A549 (cell line): ENCODE results near the gene CLSTN2. TPM values are rescaled to one million over a fixed set of nuclear protein-coding genes. Genes with fewer than 3 reads are reported as not detected.

ENCODE experiments used
- ATAC-seq, 2 experiments: fragments of 200-7000 bp in 1 of 2; fragments of >200 bp in 1 of 2; cut with Nextera tagmentation in 1 of 2; cut with Tn5 transposase in 1 of 2; 3 replicates each; pipeline versions ENCODE4 v1.8.0 to v1.9.1; 2018 to 2020; ENCODE audit warnings: mild to moderate bottlenecking in 1 of 2, moderate library complexity in 1 of 2
- CTCF ChIA-PET: fragments of 300-600 bp; sonication (Branson Sonifier 250); formaldehyde crosslinking; extraction: SDS; loops from one replicate; lab custom pipeline; 2021; ENCODE audit warnings: antibody characterized with exemption, inconsistent platforms; lab: Yijun Ruan, JAX
- POLR2A ChIA-PET: fragments of 350-600 bp; formaldehyde crosslinking; extraction: SDS; loops from one replicate; lab custom pipeline; 2021; ENCODE audit warnings: antibody characterized with exemption, inconsistent platforms; lab: Yijun Ruan, JAX
- DNase-seq, 2 experiments: peaks; one replicate each; pipeline versions ENCODE4 v3.0.0 to v3.0.0-alpha.2; 2011 to 2016; ENCODE audit warnings: low read depth in 1 of 2, low spot score in 1 of 2
- FAIRE-seq: peaks from 2 replicates; lab custom pipeline; 2011; peaks lifted over from hg19 to GRCh38; lab: Jason Lieb, UNC
- H3K27ac ChIP-seq, 2 experiments: fragments of >200 bp; sonication (Bioruptor Twin); formaldehyde crosslinking; 3 replicates each; pipeline ENCODE4 v1.5.1; 2016 to 2017
- H3K4me1 ChIP-seq: fragments of >200 bp; sonication (Bioruptor Twin); formaldehyde crosslinking; 3 replicates; pipeline ENCODE4 v1.6.1; 2016
- H3K4me2 ChIP-seq: fragments of >200 bp; sonication (Bioruptor Twin); formaldehyde crosslinking; 3 replicates; pipeline ENCODE4 v1.6.1; 2016
- H3K4me3 ChIP-seq: fragments of >200 bp; sonication (Bioruptor Twin); formaldehyde crosslinking; 3 replicates; pipeline ENCODE4 v1.5.1; 2016
- H3K9me3 ChIP-seq: fragments of >200 bp; sonication (Bioruptor Twin); formaldehyde crosslinking; 3 replicates; pipeline ENCODE4 v1.6.1; 2016
- BHLHE40 ChIP-seq: IDR thresholded peaks from 2 replicates; pipeline ENCODE4 v1.6.1; 2012; ENCODE audit warnings: low read depth, low read length, inconsistent platforms
- CBX2 ChIP-seq: fragments of 200-600 bp; sonication (generic); IDR thresholded peaks from 2 replicates; pipeline ENCODE4 v1.6.1; 2016; ENCODE audit warnings: low read depth, mild to moderate bottlenecking, borderline replicate concordance
- CHD4 ChIP-seq: fragments of 200-600 bp; sonication (generic); IDR thresholded peaks from 2 replicates; pipeline ENCODE4 v1.6.1; 2016; ENCODE audit warnings: antibody characterized with exemption, mild to moderate bottlenecking, borderline replicate concordance
- CTCF ChIP-seq: fragments of >200 bp; sonication (Bioruptor Twin); formaldehyde crosslinking; IDR thresholded peaks from 3 replicates; pipeline ENCODE4 v1.5.1; 2016
- FOSL2 ChIP-seq, 2 experiments: fragments of 450-650 bp in 1 of 2; fragments of >200 bp in 1 of 2; sonication (Bioruptor Twin) in 1 of 2; formaldehyde crosslinking; IDR thresholded peaks; 2 replicates each; pipeline versions ENCODE4 v1.5.0 to v1.6.1; 2016 to 2020; ENCODE audit warnings: mild to moderate bottlenecking in 1 of 2, moderate library complexity in 1 of 2
- GATA3 ChIP-seq: IDR thresholded peaks from 2 replicates; pipeline ENCODE4 v1.6.1; 2012; ENCODE audit warnings: borderline replicate concordance
- HDAC2 ChIP-seq: fragments of 200-600 bp; sonication (generic); IDR thresholded peaks from 2 replicates; pipeline ENCODE4 v1.6.1; 2016
- HOXB13 ChIP-seq: fragments of 250-450 bp; sonication (Bioruptor Pico); IDR thresholded peaks from 2 replicates; pipeline ENCODE4 v1.5.0; 2020; ENCODE audit warnings: low read depth, mild to moderate bottlenecking, moderate library complexity
- KDM5A ChIP-seq: fragments of 200-600 bp; sonication (generic); IDR thresholded peaks from 2 replicates; pipeline ENCODE4 v1.6.1; 2016; ENCODE audit warnings: antibody characterized with exemption, mild to moderate bottlenecking
- MAFK ChIP-seq: fragments of 450-650 bp; IDR thresholded peaks from 2 replicates; pipeline ENCODE4 v1.6.1; 2014; ENCODE audit not compliant: partially characterized antibody
- NFE2L2 ChIP-seq: fragments of 150-350 bp; conservative IDR thresholded peaks from 2 replicates; pipeline ENCODE4 v1.6.1; 2014; ENCODE audit warnings: low read length
- NPAS2 ChIP-seq: fragments of 250-450 bp; sonication (Bioruptor Pico); IDR thresholded peaks from 2 replicates; pipeline ENCODE4 v1.8.0; 2022; ENCODE audit warnings: mild to moderate bottlenecking, moderate library complexity, borderline replicate concordance
- PHF8 ChIP-seq: fragments of 200-600 bp; sonication (generic); IDR thresholded peaks from 2 replicates; pipeline ENCODE4 v1.6.1; 2016; ENCODE audit warnings: low read depth, mild to moderate bottlenecking, antibody characterized with exemption, moderate library complexity, borderline replicate concordance
- POLR2A ChIP-seq: IDR thresholded peaks from 2 replicates; pipeline ENCODE4 v1.6.1; 2012; ENCODE audit warnings: mild to moderate bottlenecking, low read length
- RAD21 ChIP-seq, 2 experiments: fragments of >200 bp in 1 of 2; sonication (Bioruptor Twin) in 1 of 2; formaldehyde crosslinking in 1 of 2; IDR thresholded peaks in 1 of 2; conservative IDR thresholded peaks in 1 of 2; 2 replicates in 1 of 2; 3 replicates in 1 of 2; pipeline ENCODE4 v1.6.1; 2012 to 2018; ENCODE audit warnings: inconsistent platforms in 1 of 2
- SREBF2 ChIP-seq: fragments of 450-650 bp; IDR thresholded peaks from 2 replicates; pipeline ENCODE4 v1.6.1; 2014; ENCODE audit warnings: mild to moderate bottlenecking, moderate library complexity
- TFCP2L1 ChIP-seq: fragments of 250-450 bp; sonication (Bioruptor Pico); IDR thresholded peaks from 2 replicates; pipeline ENCODE4 v1.5.0; 2021; ENCODE audit warnings: mild to moderate bottlenecking
- ZC3H11A ChIP-seq: fragments of 450-650 bp; IDR thresholded peaks from 2 replicates; pipeline ENCODE4 v1.6.1; 2014; ENCODE audit warnings: antibody characterized with exemption, mild to moderate bottlenecking
- ZFP36 ChIP-seq: fragments of 450-650 bp; IDR thresholded peaks from 2 replicates; pipeline ENCODE4 v1.6.1; 2014; ENCODE audit warnings: borderline replicate concordance; ENCODE audit not compliant: partially characterized antibody
- WGBS: methylation state at CpG from one replicate; pipeline ENCODE4 v1.1.6; 2017; ENCODE audit errors: missing lambda C conversion rate; 5-methylcytosine and 5-hydroxymethylcytosine counted together
- polyA plus RNA-seq, 4 experiments: library from polyadenylated mRNA; depleted of rRNA in 3 of 4; stranded (reverse); fragments of >200 nt; fragmentation: RNase III in 1 of 4; extraction: RNeasy Plus Mini Kit Qiagen cat#74134 plus additional on column Dnase treatment in 1 of 4; gene quantifications; 2 replicates in 3 of 4; 3 replicates in 1 of 4; pipeline ENCODE4 v1.2.3, GENCODE V29; 2011 to 2017
- TF ChIP-seq, protein P1 (sequence below): fragments of 200-600 bp; sonication (generic); IDR thresholded peaks from 2 replicates; pipeline ENCODE4 v1.6.1; 2016; ENCODE audit warnings: antibody characterized with exemption, mild to moderate bottlenecking, moderate library complexity
- TF ChIP-seq, protein P2 (sequence below): IDR thresholded peaks from 2 replicates; pipeline ENCODE4 v1.6.1; 2012
- TF ChIP-seq, protein P3 (sequence below): fragments of 250-450 bp; sonication (Bioruptor Pico); IDR thresholded peaks from 2 replicates; pipeline ENCODE4 v1.5.0; 2020; ENCODE audit warnings: low read depth, mild to moderate bottlenecking, moderate library complexity

The CLSTN2 gene
- polyA plus RNA-seq, 2 of the 4 experiments (the other 2 are of a cell fraction), result 0.03 to 0.04 TPM

GRCh38 chr3:140439527-140439926 is 504.5 kb downstream of the CLSTN2 start:
- Histone ChIP-seq H3K4me3 (no peak overlapping the region), H3K4me2 (no peak overlapping the region), H3K9me3 (no peaks in the 10 kb centered on the region), H3K27ac (no peak overlapping the region), H3K4me1 (peaks cover 8% of the 10 kb centered on the region; the same call in 1 of the 3 replicates)
- FAIRE-seq (no peak), ATAC-seq (no peak), DNase-seq (no peak)
- ChIA-PET POLR2A (no interaction called here), CTCF (interaction anchor here (0.5 kb wide), 1 partner anchor 20 kb away, joined by 3 read pairs; no protein-coding TSS in a partner anchor)
- TF ChIP-seq NPAS2 (CRISPR knock-in tag), result no peak
- TF ChIP-seq HOXB13 (CRISPR knock-in tag), result no peak
- TF ChIP-seq, protein P1, sequence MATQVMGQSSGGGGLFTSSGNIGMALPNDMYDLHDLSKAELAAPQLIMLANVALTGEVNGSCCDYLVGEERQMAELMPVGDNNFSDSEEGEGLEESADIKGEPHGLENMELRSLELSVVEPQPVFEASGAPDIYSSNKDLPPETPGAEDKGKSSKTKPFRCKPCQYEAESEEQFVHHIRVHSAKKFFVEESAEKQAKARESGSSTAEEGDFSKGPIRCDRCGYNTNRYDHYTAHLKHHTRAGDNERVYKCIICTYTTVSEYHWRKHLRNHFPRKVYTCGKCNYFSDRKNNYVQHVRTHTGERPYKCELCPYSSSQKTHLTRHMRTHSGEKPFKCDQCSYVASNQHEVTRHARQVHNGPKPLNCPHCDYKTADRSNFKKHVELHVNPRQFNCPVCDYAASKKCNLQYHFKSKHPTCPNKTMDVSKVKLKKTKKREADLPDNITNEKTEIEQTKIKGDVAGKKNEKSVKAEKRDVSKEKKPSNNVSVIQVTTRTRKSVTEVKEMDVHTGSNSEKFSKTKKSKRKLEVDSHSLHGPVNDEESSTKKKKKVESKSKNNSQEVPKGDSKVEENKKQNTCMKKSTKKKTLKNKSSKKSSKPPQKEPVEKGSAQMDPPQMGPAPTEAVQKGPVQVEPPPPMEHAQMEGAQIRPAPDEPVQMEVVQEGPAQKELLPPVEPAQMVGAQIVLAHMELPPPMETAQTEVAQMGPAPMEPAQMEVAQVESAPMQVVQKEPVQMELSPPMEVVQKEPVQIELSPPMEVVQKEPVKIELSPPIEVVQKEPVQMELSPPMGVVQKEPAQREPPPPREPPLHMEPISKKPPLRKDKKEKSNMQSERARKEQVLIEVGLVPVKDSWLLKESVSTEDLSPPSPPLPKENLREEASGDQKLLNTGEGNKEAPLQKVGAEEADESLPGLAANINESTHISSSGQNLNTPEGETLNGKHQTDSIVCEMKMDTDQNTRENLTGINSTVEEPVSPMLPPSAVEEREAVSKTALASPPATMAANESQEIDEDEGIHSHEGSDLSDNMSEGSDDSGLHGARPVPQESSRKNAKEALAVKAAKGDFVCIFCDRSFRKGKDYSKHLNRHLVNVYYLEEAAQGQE, result no peak
- TF ChIP-seq GATA3, result no peak
- TF ChIP-seq ZFP36, result no peak
- no peak for TF ChIP-seq CBX2
- no peak for TF ChIP-seq PHF8
- TF ChIP-seq, protein P2, sequence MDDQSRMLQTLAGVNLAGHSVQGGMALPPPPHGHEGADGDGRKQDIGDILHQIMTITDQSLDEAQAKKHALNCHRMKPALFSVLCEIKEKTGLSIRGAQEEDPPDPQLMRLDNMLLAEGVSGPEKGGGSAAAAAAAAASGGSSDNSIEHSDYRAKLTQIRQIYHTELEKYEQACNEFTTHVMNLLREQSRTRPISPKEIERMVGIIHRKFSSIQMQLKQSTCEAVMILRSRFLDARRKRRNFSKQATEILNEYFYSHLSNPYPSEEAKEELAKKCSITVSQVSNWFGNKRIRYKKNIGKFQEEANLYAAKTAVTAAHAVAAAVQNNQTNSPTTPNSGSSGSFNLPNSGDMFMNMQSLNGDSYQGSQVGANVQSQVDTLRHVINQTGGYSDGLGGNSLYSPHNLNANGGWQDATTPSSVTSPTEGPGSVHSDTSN, result no peak
- 32% methylated on average over 5 of the region's 5 CpGs for WGBS

GRCh38 chr3:140440446-140440845 is 505.5 kb downstream of the CLSTN2 start:
- peaks cover 8% of the 10 kb centered on the region; the same call in 1 of the 3 replicates for H3K4me1 ChIP-seq
- 82% methylated on average over 1 of the region's 1 CpG for WGBS
- no peaks in the 10 kb centered on the region for H3K9me3 ChIP-seq
- peak overlapping the region; percentile 33; the same call in 1 of the 3 replicates for H3K4me2 ChIP-seq
- no peak for TF ChIP-seq ZC3H11A
- TF ChIP-seq MAFK, result no peak
- no peak for TF ChIP-seq NPAS2 (CRISPR knock-in tag)
- TF ChIP-seq, protein P3, sequence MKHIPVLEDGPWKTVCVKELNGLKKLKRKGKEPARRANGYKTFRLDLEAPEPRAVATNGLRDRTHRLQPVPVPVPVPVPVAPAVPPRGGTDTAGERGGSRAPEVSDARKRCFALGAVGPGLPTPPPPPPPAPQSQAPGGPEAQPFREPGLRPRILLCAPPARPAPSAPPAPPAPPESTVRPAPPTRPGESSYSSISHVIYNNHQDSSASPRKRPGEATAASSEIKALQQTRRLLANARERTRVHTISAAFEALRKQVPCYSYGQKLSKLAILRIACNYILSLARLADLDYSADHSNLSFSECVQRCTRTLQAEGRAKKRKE, result no peak
- no peak for TF ChIP-seq TFCP2L1 (CRISPR knock-in tag)
- no peak for TF ChIP-seq RAD21 (conservative IDR thresholded peaks at IDR 0.05 in 1 of 2, IDR thresholded peaks at IDR 0.05 in 1 of 2)
- TF ChIP-seq CHD4, result no peak
- TF ChIP-seq SREBF2, result no peak
- no peak for TF ChIP-seq POLR2A
- TF ChIP-seq KDM5A, result no peak
- no peak for TF ChIP-seq HOXB13 (CRISPR knock-in tag)
- no peak for TF ChIP-seq CTCF
- no peak for TF ChIP-seq HDAC2
- TF ChIP-seq BHLHE40, result no peak
- TF ChIP-seq, protein P2, result no peak
- no peak for TF ChIP-seq FOSL2 (IDR thresholded peaks at IDR 0.05)
- TF ChIP-seq FOSL2 (CRISPR knock-in tag; IDR thresholded peaks at IDR 0.05), result no peak
- no peak for TF ChIP-seq NFE2L2
- no peak for TF ChIP-seq CBX2
- FAIRE-seq (no peak), DNase-seq (no peak), ATAC-seq (no peak)
- CTCF ChIA-PET, result no interaction called here
- H3K4me3 ChIP-seq, result no peak overlapping the region
- H3K27ac ChIP-seq, result no peak overlapping the region
- POLR2A ChIA-PET, result no interaction called here
